ENCODE measurements around the gene ATXN1. TPM values are rescaled to one million over a fixed set of nuclear protein-coding genes. Genes with fewer than 3 reads are reported as not detected.

Gene ATXN1
- total RNA-seq, 1 donor from 2014 or later = 33.7 TPM

DNA sequence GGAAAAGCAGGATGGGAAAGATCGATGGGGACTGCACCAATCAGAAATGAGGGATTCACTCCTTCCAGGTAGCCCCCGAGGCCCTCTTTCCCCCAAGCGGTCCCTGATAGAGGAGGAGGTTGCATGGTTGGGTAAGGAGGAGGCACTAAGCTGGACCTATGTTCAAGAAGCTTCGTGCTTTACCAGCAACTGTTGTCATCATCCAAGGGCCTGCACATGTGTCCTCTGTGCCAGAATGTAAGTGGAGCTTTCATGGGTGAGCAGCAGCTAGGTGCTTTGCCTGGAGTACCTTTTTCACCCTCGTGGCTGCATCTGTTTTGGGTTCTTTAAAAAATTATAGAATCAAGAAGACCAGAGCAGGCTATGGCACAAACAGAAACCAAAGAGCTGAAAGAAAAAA lies 468.8 kb downstream of the ATXN1 start:
- Mint-ChIP-seq H3K27me3 (peaks cover 12% of the 10 kb centered on the region), H3K4me1 (ENCODE audit: unreplicated experiment) (no peaks in the 10 kb centered on the region), H3K27ac (no peak overlapping the region), H3K9me3 (no peaks in the 10 kb centered on the region), H3K36me3 (no peaks in the 10 kb centered on the region), H3K4me3 (no peak overlapping the region)
- TF ChIP-seq, protein P1, sequence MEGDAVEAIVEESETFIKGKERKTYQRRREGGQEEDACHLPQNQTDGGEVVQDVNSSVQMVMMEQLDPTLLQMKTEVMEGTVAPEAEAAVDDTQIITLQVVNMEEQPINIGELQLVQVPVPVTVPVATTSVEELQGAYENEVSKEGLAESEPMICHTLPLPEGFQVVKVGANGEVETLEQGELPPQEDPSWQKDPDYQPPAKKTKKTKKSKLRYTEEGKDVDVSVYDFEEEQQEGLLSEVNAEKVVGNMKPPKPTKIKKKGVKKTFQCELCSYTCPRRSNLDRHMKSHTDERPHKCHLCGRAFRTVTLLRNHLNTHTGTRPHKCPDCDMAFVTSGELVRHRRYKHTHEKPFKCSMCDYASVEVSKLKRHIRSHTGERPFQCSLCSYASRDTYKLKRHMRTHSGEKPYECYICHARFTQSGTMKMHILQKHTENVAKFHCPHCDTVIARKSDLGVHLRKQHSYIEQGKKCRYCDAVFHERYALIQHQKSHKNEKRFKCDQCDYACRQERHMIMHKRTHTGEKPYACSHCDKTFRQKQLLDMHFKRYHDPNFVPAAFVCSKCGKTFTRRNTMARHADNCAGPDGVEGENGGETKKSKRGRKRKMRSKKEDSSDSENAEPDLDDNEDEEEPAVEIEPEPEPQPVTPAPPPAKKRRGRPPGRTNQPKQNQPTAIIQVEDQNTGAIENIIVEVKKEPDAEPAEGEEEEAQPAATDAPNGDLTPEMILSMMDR (conservative IDR thresholded peaks at IDR 0.05) = no peak
- DNase-seq (ENCODE audit: extremely low spot score, unreplicated experiment) = no peak

DNA sequence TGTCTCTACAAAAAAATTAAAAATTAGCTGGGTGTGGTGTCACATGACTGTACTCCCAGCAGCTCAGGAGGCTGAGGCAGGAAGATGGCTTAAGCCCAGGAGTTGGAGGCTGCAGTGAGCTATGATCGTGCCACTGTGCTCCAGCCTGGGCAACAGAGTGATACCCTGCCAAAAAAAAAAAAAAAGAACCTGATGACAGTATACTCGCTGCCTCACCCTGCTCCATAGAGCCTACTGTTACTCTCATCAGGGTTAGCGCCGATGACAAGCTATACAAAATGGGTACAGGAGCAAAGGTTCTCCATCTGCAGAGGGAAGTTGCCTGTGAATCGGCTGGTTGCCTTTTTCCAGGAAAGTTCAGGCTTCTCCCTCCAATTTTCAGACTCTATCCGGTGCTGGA lies 469.5 kb downstream of the ATXN1 start:
- Mint-ChIP-seq H3K9me3 (no peaks in the 10 kb centered on the region), H3K27ac (no peak overlapping the region), H3K4me1 (ENCODE audit: unreplicated experiment) (no peaks in the 10 kb centered on the region), H3K4me3 (no peak overlapping the region), H3K27me3 (peaks cover 12% of the 10 kb centered on the region), H3K36me3 (no peaks in the 10 kb centered on the region)
- no peak for DNase-seq (ENCODE audit: extremely low spot score, unreplicated experiment)
- TF ChIP-seq, protein P1 (conservative IDR thresholded peaks at IDR 0.05) = no peak

DNA sequence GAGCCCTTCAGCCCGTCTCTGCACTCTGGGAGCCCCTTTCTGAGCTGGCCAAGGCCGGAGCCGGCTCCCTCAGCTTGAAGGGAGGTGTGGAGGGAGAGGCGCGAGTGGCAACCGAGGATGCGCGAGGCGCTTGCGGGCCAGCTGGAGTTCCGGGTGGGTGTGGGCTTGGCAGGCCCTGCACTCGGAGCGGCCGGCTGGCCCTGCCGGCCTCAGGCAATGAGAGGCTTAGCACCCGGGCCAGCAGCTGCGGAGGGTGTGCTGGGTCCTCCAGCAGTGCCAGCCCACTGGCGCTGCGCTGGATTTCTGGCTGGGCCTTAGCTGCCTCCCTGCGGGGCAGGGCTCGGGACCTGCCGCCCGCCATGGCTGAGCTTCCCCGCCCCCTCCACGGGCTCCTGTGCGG lies 473.1 kb downstream of the ATXN1 start:
- no peak overlapping the region for H3K27ac Mint-ChIP-seq
- DNase-seq (ENCODE audit: extremely low spot score, unreplicated experiment) = no peak
- no peaks in the 10 kb centered on the region for H3K36me3 Mint-ChIP-seq
- H3K4me1 Mint-ChIP-seq (ENCODE audit: unreplicated experiment) = peaks cover 18% of the 10 kb centered on the region
- no peak overlapping the region for H3K4me3 Mint-ChIP-seq
- no peaks in the 10 kb centered on the region for H3K9me3 Mint-ChIP-seq
- H3K27me3 Mint-ChIP-seq = peaks cover 14% of the 10 kb centered on the region
- TF ChIP-seq, protein P1 (conservative IDR thresholded peaks at IDR 0.05) = no peak

DNA sequence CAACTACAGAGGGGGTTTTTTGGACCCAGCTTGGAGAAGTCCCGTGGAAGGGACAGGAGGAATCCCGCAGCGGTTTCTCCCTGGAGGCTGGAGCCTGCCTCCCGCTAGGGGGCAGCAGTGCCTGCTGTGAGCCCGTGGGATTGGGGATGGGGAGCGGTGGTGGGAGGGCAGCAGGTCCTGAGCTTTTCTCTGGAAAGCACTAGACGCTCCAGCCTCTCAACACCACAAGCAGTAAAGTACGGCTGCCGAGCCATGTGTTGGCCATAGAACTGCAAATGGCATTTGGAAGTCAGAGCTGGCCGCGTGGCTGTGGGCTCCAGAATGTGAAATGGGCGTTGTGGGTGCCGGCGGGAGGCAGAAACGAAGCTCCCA lies 475.1 kb downstream of the ATXN1 start:
- Mint-ChIP-seq H3K27me3 (peaks cover 9% of the 10 kb centered on the region), H3K4me1 (ENCODE audit: unreplicated experiment) (peaks cover 19% of the 10 kb centered on the region), H3K4me3 (no peak overlapping the region), H3K36me3 (no peaks in the 10 kb centered on the region), H3K27ac (no peak overlapping the region), H3K9me3 (no peaks in the 10 kb centered on the region)
- DNase-seq (ENCODE audit: extremely low spot score, unreplicated experiment) = no peak
- TF ChIP-seq, protein P1 (conservative IDR thresholded peaks at IDR 0.05) = peak; percentile 84

DNA sequence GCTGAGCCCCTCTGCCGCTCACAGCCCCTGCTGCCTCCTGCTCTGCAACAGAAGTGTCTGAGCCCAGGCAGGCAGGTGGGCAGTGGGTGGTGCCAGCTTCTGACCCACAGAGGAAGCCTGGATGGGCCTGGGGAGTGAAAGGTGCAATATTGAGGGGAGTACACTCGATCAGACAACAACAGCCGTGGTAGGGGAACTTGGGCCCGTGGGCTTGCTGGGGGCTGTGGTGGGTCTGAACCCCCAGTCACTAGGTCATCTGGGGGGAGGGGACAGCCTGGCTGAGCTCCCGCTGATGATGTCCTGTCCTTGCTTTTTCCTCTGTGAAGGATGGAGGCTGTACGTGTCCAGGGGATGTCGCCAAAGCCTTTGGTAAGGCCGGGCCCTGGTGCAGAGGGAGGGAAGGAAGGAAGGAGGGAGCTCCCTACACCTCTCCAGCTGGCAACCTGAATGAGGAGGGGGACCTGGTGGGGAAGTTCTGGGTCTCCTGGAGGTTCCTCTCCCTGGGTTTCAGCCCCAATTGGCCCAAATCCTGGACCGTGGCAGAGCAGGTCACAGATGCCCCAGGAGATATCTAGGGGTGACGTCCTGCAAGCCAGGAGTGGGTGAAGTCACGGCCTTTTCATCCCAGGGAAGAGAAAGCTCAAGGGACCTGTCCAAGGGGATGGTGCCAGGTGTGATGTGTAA lies 475.7 kb downstream of the ATXN1 start:
- no peak for DNase-seq (ENCODE audit: extremely low spot score, unreplicated experiment)
- Mint-ChIP-seq H3K27ac (no peak overlapping the region), H3K4me3 (no peak overlapping the region), H3K27me3 (peaks cover 8% of the 10 kb centered on the region), H3K36me3 (no peaks in the 10 kb centered on the region), H3K9me3 (no peaks in the 10 kb centered on the region), H3K4me1 (ENCODE audit: unreplicated experiment) (peaks cover 19% of the 10 kb centered on the region)
- TF ChIP-seq, protein P1 (conservative IDR thresholded peaks at IDR 0.05) = no peak
